H1 (cell line): ENCODE results near the gene WRAP73. TPM values are rescaled to one million over a fixed set of nuclear protein-coding genes. Genes with fewer than 3 reads are reported as not detected.

ENCODE experiments used
- CTCF ChIA-PET: fragments of 300-600 bp; sonication (Branson Sonifier 250); formaldehyde crosslinking; loops from one replicate; lab custom pipeline; 2021; ENCODE audit not compliant: partially characterized antibody; lab: Charles Lee
- POLR2A ChIA-PET: fragments of 300-600 bp; sonication (Branson Sonifier 250); formaldehyde crosslinking; loops from one replicate; lab custom pipeline; 2021; ENCODE audit warnings: inconsistent platforms; ENCODE audit not compliant: partially characterized antibody; lab: Charles Lee
- DNase-seq, 2 experiments: peaks; one replicate each; pipeline versions ENCODE4 v3.0.0 to v3.0.0-alpha.2; 2010 to 2022; ENCODE audit warnings: low spot score in 2 of 2, low read depth in 1 of 2, mixed read lengths in 1 of 2
- FAIRE-seq: peaks from 2 replicates; lab custom pipeline; 2011; peaks lifted over from hg19 to GRCh38; lab: Jason Lieb, UNC
- H2AFZ ChIP-seq: 2 replicates; pipeline ENCODE4 v1.8.1; 2012; ENCODE audit warnings: low read length, inconsistent platforms
- H2AK5ac ChIP-seq: 2 replicates; pipeline ENCODE4 v1.6.1; 2013; ENCODE audit warnings: low read depth, low read length
- H2BK120ac ChIP-seq: replicated peaks from 2 replicates; pipeline ENCODE3; 2013; ENCODE audit warnings: low read depth, low read length, inconsistent platforms
- H2BK12ac ChIP-seq: 2 replicates; pipeline ENCODE4 v1.6.1; 2013; ENCODE audit warnings: low read depth, low read length
- H2BK15ac ChIP-seq: 2 replicates; pipeline ENCODE4 v1.6.1; 2013; ENCODE audit warnings: low read length
- H2BK20ac ChIP-seq: 2 replicates; pipeline ENCODE4 v1.6.1; 2013; ENCODE audit warnings: low read length
- H2BK5ac ChIP-seq: 2 replicates; pipeline ENCODE4 v1.6.1; 2013; ENCODE audit warnings: low read depth, low read length
- H3K14ac ChIP-seq: 2 replicates; pipeline ENCODE4 v1.6.1; 2013; ENCODE audit warnings: inconsistent platforms; ENCODE audit not compliant: insufficient read length
- H3K18ac ChIP-seq: 2 replicates; pipeline ENCODE4 v1.6.1; 2013; ENCODE audit warnings: low read length; ENCODE audit errors: extremely low read depth
- H3K23ac ChIP-seq: 2 replicates; pipeline ENCODE4 v1.6.1; 2013; ENCODE audit warnings: inconsistent platforms; ENCODE audit not compliant: insufficient read length
- H3K23me2 ChIP-seq: 2 replicates; pipeline ENCODE4 v1.6.1; 2013; ENCODE audit warnings: low read depth, low read length
- H3K27ac ChIP-seq: 2 replicates; pipeline ENCODE4 v1.6.1; 2011; ENCODE audit warnings: low read depth, low read length, inconsistent platforms
- H3K27me3 ChIP-seq, 4 experiments: replicated peaks in 1 of 4; 1 replicate in 1 of 4; 2 replicates in 3 of 4; pipeline versions ENCODE4 v1.6.1 to v1.8.1; 2011 to 2013; ENCODE audit warnings: low read length in 3 of 4, mild to moderate bottlenecking in 3 of 4, inconsistent platforms in 2 of 4, mixed read lengths in 2 of 4, moderate library complexity in 1 of 4; ENCODE audit not compliant: control insufficient read depth in 3 of 4, insufficient read depth in 3 of 4; ENCODE audit errors: extremely low read depth in 1 of 4
- H3K36me3 ChIP-seq, 4 experiments: 2 replicates each; pipeline versions ENCODE4 v1.6.1 to v1.8.1; 2011 to 2013; ENCODE audit warnings: mild to moderate bottlenecking in 4 of 4, low read length in 3 of 4, moderate library complexity in 2 of 4, control low read depth in 1 of 4, inconsistent platforms in 1 of 4; ENCODE audit not compliant: insufficient read depth in 4 of 4, control insufficient read depth in 2 of 4
- H3K4ac ChIP-seq: replicated peaks from 2 replicates; pipeline ENCODE3; 2013; ENCODE audit warnings: low read length, low read depth, mixed read lengths, inconsistent platforms; ENCODE audit not compliant: insufficient read length
- H3K4me1 ChIP-seq, 4 experiments: replicated peaks in 1 of 4; 1 replicate in 1 of 4; 2 replicates in 3 of 4; pipeline versions ENCODE4 v1.6.1 to v1.8.1; 2011 to 2013; ENCODE audit warnings: low read length in 3 of 4, inconsistent platforms in 2 of 4, mixed read lengths in 1 of 4; ENCODE audit not compliant: insufficient read depth in 4 of 4, control insufficient read depth in 3 of 4
- H3K4me2 ChIP-seq, 2 experiments: 2 replicates each; pipeline versions ENCODE4 v1.6.1 to v1.8.1; 2011 to 2013; ENCODE audit warnings: low read depth in 2 of 2, low read length in 2 of 2, control low read depth in 1 of 2, inconsistent platforms in 1 of 2, mild to moderate bottlenecking in 1 of 2; ENCODE audit not compliant: insufficient read depth in 1 of 2
- H3K4me3 ChIP-seq, 4 experiments: fragments of 200-600, 300-600 bp in 1 of 4; sonication (generic), shearing (Covaris generic), sonication (Bioruptor Twin) in 1 of 4; 2 replicates each; pipeline versions ENCODE4 v1.5.1 to v1.8.1; 2011 to 2016; ENCODE audit warnings: low read length in 4 of 4, low read depth in 3 of 4, control low read depth in 2 of 4, inconsistent platforms in 2 of 4, mild to moderate bottlenecking in 2 of 4, mixed read lengths in 1 of 4, moderate library complexity in 1 of 4; ENCODE audit not compliant: insufficient read depth in 2 of 4; ENCODE audit errors: extremely low read depth in 1 of 4
- H3K56ac ChIP-seq: replicated peaks from 2 replicates; pipeline ENCODE3; 2013; ENCODE audit warnings: low read depth, mild to moderate bottlenecking, mixed read lengths, low read length, inconsistent platforms; ENCODE audit not compliant: insufficient read length
- H3K79me1 ChIP-seq: 2 replicates; pipeline ENCODE4 v1.6.1; 2013; ENCODE audit warnings: low read depth, low read length, control low read depth
- H3K79me2 ChIP-seq, 2 experiments: 2 replicates each; pipeline versions ENCODE4 v1.6.1 to v1.8.1; 2012 to 2013; ENCODE audit warnings: low read length in 2 of 2, mild to moderate bottlenecking in 2 of 2, inconsistent platforms in 1 of 2; ENCODE audit not compliant: insufficient read depth in 2 of 2, control insufficient read depth in 1 of 2
- H3K9ac ChIP-seq, 4 experiments: replicated peaks in 1 of 4; 1 replicate in 1 of 4; 2 replicates in 3 of 4; pipeline versions ENCODE4 v1.6.1 to v1.8.1; 2011 to 2013; ENCODE audit warnings: low read depth in 3 of 4, low read length in 3 of 4, control low read depth in 2 of 4, mild to moderate bottlenecking in 2 of 4, moderate library complexity in 2 of 4, inconsistent platforms in 1 of 4; ENCODE audit errors: extremely low read depth in 1 of 4
- H3K9me3 ChIP-seq, 2 experiments: 2 replicates each; pipeline versions ENCODE4 v1.6.1 to v1.8.1; 2012 to 2013; ENCODE audit warnings: mild to moderate bottlenecking in 2 of 2, moderate library complexity in 2 of 2, control low read depth in 1 of 2, inconsistent platforms in 1 of 2, low read depth in 1 of 2, low read length in 1 of 2, mixed read lengths in 1 of 2; ENCODE audit not compliant: insufficient read depth in 2 of 2
- H4K20me1 ChIP-seq, 2 experiments: replicated peaks in 1 of 2; 2 replicates each; pipeline versions ENCODE3 to v1.8.1; 2011 to 2013; ENCODE audit warnings: inconsistent platforms in 2 of 2, low read length in 2 of 2, mild to moderate bottlenecking in 1 of 2; ENCODE audit not compliant: insufficient read depth in 2 of 2, control insufficient read depth in 1 of 2
- H4K5ac ChIP-seq: 2 replicates; pipeline ENCODE4 v1.6.1; 2013; ENCODE audit warnings: low read length, low read depth, mixed read lengths, inconsistent platforms; ENCODE audit not compliant: insufficient read length
- H4K8ac ChIP-seq: 2 replicates; pipeline ENCODE4 v1.8.0; 2013; ENCODE audit warnings: mild to moderate bottlenecking, moderate library complexity, low read length, inconsistent platforms; ENCODE audit not compliant: insufficient read depth; ENCODE audit errors: extremely low read depth
- H4K91ac ChIP-seq: replicated peaks from 2 replicates; pipeline ENCODE3; 2013; ENCODE audit warnings: low read length, mixed read lengths, inconsistent platforms; ENCODE audit not compliant: insufficient read length
- BRCA1 ChIP-seq: IDR thresholded peaks from 2 replicates; pipeline ENCODE4 v1.6.1; 2012; ENCODE audit warnings: low read depth, low read length, improper control_type of control experiment
- CEBPB ChIP-seq: IDR thresholded peaks from 2 replicates; pipeline ENCODE4 v1.6.1; 2012; ENCODE audit warnings: low read depth, low read length
- KDM5A ChIP-seq: fragments of 200-600 bp; IDR thresholded peaks from 2 replicates; pipeline ENCODE4 v1.7.1; 2012; ENCODE audit warnings: mild to moderate bottlenecking, low read length, inconsistent platforms, mixed read lengths
- SP1 ChIP-seq: IDR thresholded peaks from 2 replicates; pipeline ENCODE4 v1.6.1; 2011; ENCODE audit warnings: low read depth, low read length
- WGBS, 2 experiments: shearing (Covaris generic) in 1 of 2; methylation state at CpG; one replicate each; pipeline versions ENCODE4 v1.1.6 to v1.1.7; 2013 to 2015; ENCODE audit warnings: low lambda C conversion rate in 2 of 2, mixed read lengths in 2 of 2, inconsistent platforms in 1 of 2, low coverage in 1 of 2, missing lambda C conversion rate in 1 of 2; ENCODE audit not compliant: insufficient replicate concordance in 2 of 2, insufficient coverage in 1 of 2, insufficient read length in 1 of 2; ENCODE audit errors: extremely low coverage in 1 of 2, missing lambda C conversion rate in 1 of 2; 5-methylcytosine and 5-hydroxymethylcytosine counted together
- polyA plus RNA-seq, 7 experiments: library from polyadenylated mRNA; depleted of rRNA in 3 of 7; stranded (reverse) in 5 of 7; unstranded in 2 of 7; fragments of >200 nt in 5 of 7; fragments of 200-250 nt in 2 of 7; gene quantifications; 1 replicate in 5 of 7; 2 replicates in 1 of 7; 4 replicates in 1 of 7; pipeline versions ENCODE4 v1.2.1 to v1.2.3, GENCODE V29; 2011 to 2013; ENCODE audit warnings: missing spikeins in 2 of 7, mixed read lengths in 2 of 7
- total RNA-seq: library from RNA; stranded (reverse); fragmentation: NEBNext Ultra II Directional; extraction: Animal tissue kit (Norgen Biotek cat#: 25700); gene quantifications from 2 replicates; pipeline ENCODE4 v1.2.1, GENCODE V29; 2021
- TF ChIP-seq, protein P1 (sequence below): IDR thresholded peaks from 2 replicates; pipeline ENCODE4 v1.6.1; 2012; ENCODE audit warnings: inconsistent platforms
- TF ChIP-seq, protein P2 (sequence below), 3 experiments: IDR thresholded peaks; 1 replicate in 2 of 3; 2 replicates in 1 of 3; pipeline versions ENCODE4 v1.5.1 to v1.6.1; 2011; ENCODE audit warnings: low read length in 3 of 3, mild to moderate bottlenecking in 3 of 3, inconsistent platforms in 2 of 3, low read depth in 1 of 3, moderate library complexity in 1 of 3; ENCODE audit not compliant: insufficient read depth in 1 of 3; ENCODE audit errors: control extremely low read depth in 1 of 3

The WRAP73 gene
- total and polyA plus RNA-seq, 2 of the 8 experiments (the other 6 are each of a cell fraction or from before 2014, with no cell fraction given): 30.3 to 50.7 TPM

DNA sequence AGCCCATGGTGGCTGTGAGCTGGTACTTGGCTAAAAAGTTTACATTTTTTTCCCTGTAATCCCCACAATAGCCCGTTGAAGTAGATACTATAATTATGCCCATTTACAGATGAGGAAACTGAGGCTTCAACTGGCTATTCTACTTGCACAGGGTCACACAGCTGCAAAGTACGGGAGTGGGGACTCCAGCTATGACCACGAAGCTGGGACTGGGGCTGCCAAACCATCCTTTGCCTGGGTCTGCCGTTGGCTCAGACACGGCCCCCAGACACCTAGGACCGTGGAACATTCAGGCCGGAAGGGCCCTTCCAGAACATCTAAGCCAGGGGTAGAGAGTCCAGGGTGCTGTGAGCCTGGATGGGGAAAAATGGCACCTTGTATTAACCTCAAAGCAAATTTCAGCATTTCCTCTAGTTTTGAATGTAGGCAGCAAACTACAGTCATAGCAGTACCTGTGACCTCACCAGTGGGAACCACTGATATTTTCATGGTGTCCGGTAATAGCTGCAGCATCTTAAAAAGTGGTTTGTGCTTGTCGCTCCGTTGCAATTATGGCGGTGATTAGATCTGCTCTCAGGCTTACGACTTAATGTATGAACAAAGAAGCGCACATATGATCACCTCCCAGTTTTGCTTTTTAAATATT is 6.7 kb upstream of the WRAP73 start:
- H2BK5ac ChIP-seq: no peak overlapping the region
- no peak overlapping the region for H2BK12ac ChIP-seq
- peaks cover 11% of the 10 kb centered on the region; the same call in 1 of the 2 replicates for H3K23me2 ChIP-seq
- TF ChIP-seq, protein P1, sequence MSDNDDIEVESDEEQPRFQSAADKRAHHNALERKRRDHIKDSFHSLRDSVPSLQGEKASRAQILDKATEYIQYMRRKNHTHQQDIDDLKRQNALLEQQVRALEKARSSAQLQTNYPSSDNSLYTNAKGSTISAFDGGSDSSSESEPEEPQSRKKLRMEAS: no peak
- no peak for TF ChIP-seq SP1
- no peak for TF ChIP-seq KDM5A
- TF ChIP-seq, protein P2, sequence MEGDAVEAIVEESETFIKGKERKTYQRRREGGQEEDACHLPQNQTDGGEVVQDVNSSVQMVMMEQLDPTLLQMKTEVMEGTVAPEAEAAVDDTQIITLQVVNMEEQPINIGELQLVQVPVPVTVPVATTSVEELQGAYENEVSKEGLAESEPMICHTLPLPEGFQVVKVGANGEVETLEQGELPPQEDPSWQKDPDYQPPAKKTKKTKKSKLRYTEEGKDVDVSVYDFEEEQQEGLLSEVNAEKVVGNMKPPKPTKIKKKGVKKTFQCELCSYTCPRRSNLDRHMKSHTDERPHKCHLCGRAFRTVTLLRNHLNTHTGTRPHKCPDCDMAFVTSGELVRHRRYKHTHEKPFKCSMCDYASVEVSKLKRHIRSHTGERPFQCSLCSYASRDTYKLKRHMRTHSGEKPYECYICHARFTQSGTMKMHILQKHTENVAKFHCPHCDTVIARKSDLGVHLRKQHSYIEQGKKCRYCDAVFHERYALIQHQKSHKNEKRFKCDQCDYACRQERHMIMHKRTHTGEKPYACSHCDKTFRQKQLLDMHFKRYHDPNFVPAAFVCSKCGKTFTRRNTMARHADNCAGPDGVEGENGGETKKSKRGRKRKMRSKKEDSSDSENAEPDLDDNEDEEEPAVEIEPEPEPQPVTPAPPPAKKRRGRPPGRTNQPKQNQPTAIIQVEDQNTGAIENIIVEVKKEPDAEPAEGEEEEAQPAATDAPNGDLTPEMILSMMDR (IDR thresholded peaks at IDR 0.05; ENCODE audit: control extremely low read depth in 1 of 3, insufficient read depth in 1 of 3, low read depth in 1 of 3, low read length in 3 of 3): no peak
- TF ChIP-seq BRCA1: no peak
- no peak for TF ChIP-seq CEBPB
- no peak overlapping the region for H3K4ac ChIP-seq
- H4K8ac ChIP-seq: no peak overlapping the region
- 0 out of 2 replicates have a peak overlapping the region, but pooled peaks have one; percentile 61 for H2BK20ac ChIP-seq
- DNase-seq: no peak
- H3K9ac ChIP-seq: no peak overlapping the region
- no peak overlapping the region for H3K4me3 ChIP-seq
- no peak overlapping the region for H2BK120ac ChIP-seq
- POLR2A ChIA-PET: interaction anchor here (0.9 to 1.3 kb wide), 2 partner anchors 52 to 55 kb away, joined by 3 to 4 read pairs; no protein-coding TSS in a partner anchor
- peaks cover 0 to 7% (median 4%) of the 10 kb centered on the region in 4 experiments; a peak in 5 of 7 replicates for H3K4me1 ChIP-seq
- 87% methylated on average over 13 of the region's 13 CpGs; no CpG with 5 or more reads in 1 of the 2 experiments for WGBS, 2 experiments
- H4K5ac ChIP-seq: no peak overlapping the region
- no peaks in the 10 kb centered on the region for H4K20me1 ChIP-seq
- CTCF ChIA-PET: interaction anchor here (1.0 to 1.8 kb wide), 6 partner anchors 8 to 92 kb away, joined by 3 to 7 read pairs (median 4); no protein-coding TSS in a partner anchor
- H3K56ac ChIP-seq: no peak overlapping the region
- H3K79me1 ChIP-seq: no peaks in the 10 kb centered on the region
- no peak overlapping the region for H3K23ac ChIP-seq
- H3K9me3 ChIP-seq: no peaks in the 10 kb centered on the region
- no peak for FAIRE-seq
- no peak overlapping the region for H4K91ac ChIP-seq
- no peak overlapping the region for H2AK5ac ChIP-seq
- no peak overlapping the region for H2AFZ ChIP-seq
- H3K27me3 ChIP-seq: peaks cover 34 to 54% (median 50%) of the 10 kb centered on the region in 4 experiments
- no peak overlapping the region for H2BK15ac ChIP-seq
- H3K14ac ChIP-seq: no peak overlapping the region
- no peak overlapping the region for H3K27ac ChIP-seq
- H3K36me3 ChIP-seq: peaks cover 0 to 5% (median 0%) of the 10 kb centered on the region in 4 experiments; a peak in 1 of 8 replicates
- H3K18ac ChIP-seq: no peak overlapping the region
- H3K4me2 ChIP-seq: no peak overlapping the region
- H3K79me2 ChIP-seq: no peaks in the 10 kb centered on the region
